ENCODE measurements around the gene RGS10. TPM values are rescaled to one million over a fixed set of nuclear protein-coding genes. Genes with fewer than 3 reads are reported as not detected.
A peak's percentile ranks its signal among the peaks of the same experiment; 100 is the strongest.
"Not testable (repeated sequence)": the region's sequence is repeated elsewhere in the genome, so short reads cannot be mapped to it uniquely, and the experiment has no call there.

Gene RGS10, protein sequence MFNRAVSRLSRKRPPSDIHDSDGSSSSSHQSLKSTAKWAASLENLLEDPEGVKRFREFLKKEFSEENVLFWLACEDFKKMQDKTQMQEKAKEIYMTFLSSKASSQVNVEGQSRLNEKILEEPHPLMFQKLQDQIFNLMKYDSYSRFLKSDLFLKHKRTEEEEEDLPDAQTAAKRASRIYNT
- 10 to 100 TPM; 11.3 to 16.9 (median 14.6) TPM for polyA plus RNA-seq (ENCODE audit: insufficient read depth in 1 of 5, insufficient read length in 5 of 5, low replicate concordance in 1 of 5)
- long read RNA-seq, donor 1, transcript RGS10-202 (5 exons, 804 nt) = major isoform, 16 of 20 reads
- long read RNA-seq, donor 1, partial matches to known transcripts = 0 of 20 reads
- long read RNA-seq, donor 1, other reads (novel, unspliced or antisense) = 0 of 20 reads
- long read RNA-seq, donor 2, partial matches to known transcripts = 0 of 3 reads
- long read RNA-seq, donor 2, other reads (novel, unspliced or antisense) = 0 of 3 reads
- long read RNA-seq, donor 3, transcript RGS10-202 (5 exons, 804 nt) = major isoform, 10 of 12 reads
- long read RNA-seq, donor 3, partial matches to known transcripts = 0 of 12 reads
- long read RNA-seq, donor 3, other reads (novel, unspliced or antisense) = 0 of 12 reads
- long read RNA-seq, donor 4, partial matches to known transcripts = 0 of 4 reads
- long read RNA-seq, donor 4, other reads (novel, unspliced or antisense) = 0 of 4 reads
- long read RNA-seq, donor 5, transcript RGS10-202 (5 exons, 804 nt) = major isoform, 11 of 12 reads
- long read RNA-seq, donor 5, partial matches to known transcripts = 0 of 12 reads
- long read RNA-seq, donor 5, other reads (novel, unspliced or antisense) = 0 of 12 reads
- long read RNA-seq, donor 6, transcript RGS10-202 (5 exons, 804 nt) = major isoform, 12 of 14 reads
- long read RNA-seq, donor 6, partial matches to known transcripts = 0 of 14 reads
- long read RNA-seq, donor 6, other reads (novel, unspliced or antisense) = 0 of 14 reads
- long read RNA-seq, donor 7, partial matches to known transcripts = 0 of 6 reads
- long read RNA-seq, donor 7, other reads (novel, unspliced or antisense) = 0 of 6 reads
- long read RNA-seq, donor 8, partial matches to known transcripts = 0 of 3 reads
- long read RNA-seq, donor 8, other reads (novel, unspliced or antisense) = 0 of 3 reads

DNA sequence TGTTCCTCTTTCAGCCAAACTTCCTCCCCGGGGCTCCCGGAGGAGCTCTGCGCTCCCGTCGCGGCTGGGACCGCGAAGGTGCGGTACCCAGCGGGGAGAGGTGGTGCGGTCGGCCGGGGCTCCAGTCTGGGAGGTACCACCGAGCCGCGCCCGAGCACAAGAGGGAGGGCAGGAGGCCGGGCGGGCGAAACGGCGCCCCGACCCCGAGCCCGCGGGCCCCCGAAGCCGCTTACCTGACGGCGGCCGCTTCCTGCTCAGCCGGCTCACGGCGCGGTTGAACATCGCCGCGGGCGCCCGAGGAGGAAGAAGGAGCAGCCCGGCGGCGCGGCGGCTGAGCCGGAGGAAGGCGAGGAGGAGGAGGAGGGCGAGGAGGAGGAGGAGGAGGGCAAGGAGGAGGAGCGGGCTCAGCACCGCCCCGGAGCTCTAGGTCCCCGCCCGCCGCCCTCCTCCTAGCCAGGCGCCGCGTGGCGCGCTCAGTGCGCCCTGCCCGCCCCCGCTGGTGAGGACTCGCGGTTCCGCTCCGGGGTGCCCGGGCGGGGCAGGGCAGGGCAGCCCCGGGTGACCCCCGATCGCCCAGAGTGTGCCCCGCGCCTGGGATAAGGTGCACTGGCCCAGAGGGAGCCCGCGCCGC, at the start of gene RGS10:
Gene RGS10 (minus strand): TSS at position 363 of the 631 bp plus-strand sequence. CDS start 81 bp downstream, at position 282.
- DNase-seq = peak; percentile 16 to 25

DNA sequence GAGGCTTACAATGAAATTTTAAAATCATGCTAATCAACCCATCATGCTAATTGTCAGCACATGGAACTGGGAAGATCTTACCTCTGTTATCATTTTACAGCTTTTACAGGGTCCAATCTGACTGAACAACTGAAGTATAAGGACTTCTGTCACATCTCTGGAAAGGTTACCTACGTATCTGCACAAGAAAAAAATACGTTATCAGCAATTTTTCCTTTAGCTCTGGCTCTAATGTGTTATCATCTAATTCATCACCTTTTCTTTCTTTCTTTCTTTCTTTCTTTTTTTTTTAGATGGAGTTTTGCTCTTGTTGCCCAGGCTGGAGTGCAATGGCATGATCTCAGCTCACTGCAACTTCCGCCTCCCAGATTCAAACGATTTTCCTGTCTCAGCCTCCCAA, 45.6 kb upstream of the RGS10 start:
- no peak for DNase-seq

DNA sequence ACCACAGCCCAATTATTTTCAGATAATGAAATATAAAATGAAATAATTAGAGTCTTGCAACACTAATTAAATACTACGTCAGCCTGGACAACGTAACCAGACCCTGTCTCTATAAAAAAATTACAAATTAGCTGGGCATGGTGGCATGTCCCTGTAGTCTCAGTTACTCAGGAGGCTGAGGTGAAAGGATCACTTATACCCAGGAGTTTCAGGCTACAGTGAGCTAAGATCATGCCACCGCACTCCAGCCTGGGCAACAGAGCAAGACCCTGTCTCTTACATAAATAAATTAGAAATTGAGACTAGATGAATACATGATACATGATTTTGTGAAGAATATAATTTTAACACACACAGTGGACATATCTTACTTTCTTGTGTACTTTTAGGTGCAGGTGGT, 35.8 kb upstream of the RGS10 start:
- no peak for DNase-seq

DNA sequence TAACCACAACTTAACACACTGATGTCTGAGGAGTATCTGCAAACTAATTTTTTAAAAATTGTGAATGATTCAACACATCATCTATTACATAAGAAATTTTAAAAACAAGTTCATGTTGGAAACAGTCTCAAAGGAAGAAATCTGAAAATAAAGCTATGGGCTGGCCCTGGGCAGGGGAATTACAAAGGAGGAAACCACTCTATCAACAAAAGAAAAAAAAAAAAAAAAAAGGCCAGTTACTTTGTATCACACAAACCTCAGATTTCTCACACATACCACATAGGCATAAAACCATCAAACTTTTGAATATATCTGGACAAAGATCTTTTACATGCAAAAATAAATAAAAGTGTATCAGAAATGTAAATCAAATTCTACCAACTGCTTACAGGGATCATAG, 33.5 kb upstream of the RGS10 start:
- no peak for DNase-seq

DNA sequence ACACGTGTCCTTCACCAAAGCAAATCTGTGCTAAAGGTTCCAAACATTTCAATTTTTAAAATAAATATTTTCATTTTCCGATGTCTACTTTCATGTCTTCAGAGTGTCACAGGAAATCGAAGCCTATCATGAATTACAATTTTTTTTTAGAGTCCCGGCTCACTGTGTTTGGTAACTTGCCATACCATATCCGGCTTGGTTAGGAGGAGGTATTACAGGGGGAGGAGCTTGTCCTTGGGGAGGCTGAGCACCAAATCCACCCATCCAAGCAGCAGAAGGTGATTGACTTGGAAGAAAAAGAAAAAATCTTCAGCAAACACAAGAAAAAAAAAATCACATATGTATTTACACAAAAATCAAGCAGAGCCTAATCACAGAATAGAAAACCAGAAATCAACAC, 33.0 kb upstream of the RGS10 start:
- no peak for DNase-seq

DNA sequence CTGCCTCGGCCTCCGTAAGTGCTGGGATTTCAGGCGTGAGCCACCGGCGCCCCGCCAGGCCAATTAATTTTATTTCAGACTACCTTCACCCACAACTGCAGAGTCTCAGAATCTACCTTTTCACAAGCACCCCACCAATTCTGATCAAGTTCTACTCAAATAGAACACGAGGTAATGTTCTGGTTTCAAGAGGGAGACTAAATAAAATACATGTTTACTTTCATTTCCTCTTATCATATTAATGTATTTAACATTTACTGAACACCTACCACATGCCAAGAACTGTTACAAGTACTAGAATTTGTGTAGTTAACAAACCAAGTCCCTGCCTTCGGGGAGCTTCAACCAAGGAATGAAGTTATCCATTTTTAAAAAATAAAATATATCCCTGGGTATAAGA, 25.5 kb upstream of the RGS10 start:
- no peak for DNase-seq

DNA sequence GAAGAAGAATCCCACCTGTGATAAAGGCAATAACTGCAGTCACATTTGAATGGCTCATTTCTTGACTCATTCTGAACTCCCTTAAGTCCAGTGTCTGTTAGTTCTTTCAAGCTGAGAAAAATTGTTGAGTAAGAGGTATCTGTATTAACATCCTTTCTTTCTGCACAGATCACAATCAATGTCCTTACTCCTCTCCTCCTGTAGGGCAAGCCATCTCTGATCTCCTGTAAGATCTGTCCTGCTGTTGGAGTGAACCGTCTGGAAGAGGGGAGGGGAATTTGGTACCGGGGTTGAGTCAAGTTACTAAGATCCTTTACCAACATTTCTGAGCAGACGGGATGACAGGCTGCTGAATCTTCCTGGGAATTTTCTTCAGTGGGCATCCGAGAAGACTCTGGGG, 19.6 kb upstream of the RGS10 start:
- DNase-seq = no peak

DNA sequence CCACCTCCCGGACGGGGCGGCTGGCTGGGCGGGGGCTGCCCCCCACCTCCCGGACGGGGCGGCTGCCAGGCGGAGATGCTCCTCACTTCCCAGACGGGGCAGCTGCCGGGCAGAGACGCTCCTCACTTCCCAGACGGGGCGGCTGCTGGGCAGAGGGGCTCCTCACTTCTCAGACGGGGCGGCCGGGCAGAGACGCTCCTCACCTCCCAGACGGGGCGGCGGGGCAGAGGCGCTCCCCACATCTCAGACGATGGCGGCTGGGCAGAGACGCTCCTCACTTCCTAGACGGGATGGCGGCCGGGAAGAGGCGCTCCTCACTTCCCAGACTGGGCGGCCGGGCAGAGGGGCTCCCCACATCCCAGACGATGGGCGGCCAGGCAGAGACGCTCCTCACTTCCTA, 17.0 kb upstream of the RGS10 start:
- DNase-seq = not testable (repeated sequence)

DNA sequence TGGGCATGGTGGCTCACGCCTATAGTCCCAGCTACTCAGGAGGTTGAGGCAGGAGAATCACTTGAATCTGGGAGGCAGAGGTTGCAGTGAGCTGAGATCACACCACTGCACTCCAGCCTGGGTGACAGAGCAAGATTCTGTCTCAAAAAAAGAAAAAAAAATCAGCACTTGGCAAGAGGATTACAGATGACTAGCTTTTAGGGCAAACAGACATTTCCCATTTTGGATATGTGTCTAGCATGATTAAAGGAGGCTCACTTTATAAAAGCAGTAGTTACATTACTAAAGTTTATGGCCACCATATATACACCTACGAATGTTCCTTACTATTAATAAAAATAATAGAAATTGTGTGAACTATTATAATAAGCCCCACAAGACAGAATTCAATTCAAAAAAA, 13.6 kb upstream of the RGS10 start:
- not testable (repeated sequence) for DNase-seq

DNA sequence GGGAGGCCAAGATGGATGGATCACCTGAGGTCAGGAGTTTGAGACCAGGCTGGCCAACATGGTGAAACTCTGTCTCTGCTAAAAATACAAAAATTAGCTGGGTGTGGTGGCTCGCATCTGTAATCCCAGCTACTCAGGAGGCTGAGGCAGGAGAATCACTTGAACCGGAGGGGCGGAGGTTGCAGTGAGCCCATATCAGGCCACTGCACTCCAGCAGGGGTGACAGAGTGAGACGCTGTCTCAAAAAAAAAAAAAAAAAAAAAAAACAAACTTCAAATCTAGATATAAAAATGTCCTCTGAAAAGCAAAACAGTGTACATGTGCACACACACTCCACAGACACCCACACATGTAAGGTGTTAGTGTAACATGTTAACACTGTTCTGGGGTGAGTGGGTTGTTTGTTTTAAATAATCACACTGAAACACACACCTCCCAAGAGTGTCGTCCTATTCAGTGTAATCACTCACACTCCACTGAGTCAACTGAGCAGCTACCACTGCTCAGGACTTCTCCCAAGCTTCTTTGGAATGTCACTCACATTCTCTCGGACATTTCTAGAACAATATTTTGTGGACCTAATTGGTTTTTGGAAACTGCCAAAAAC, 12.8 kb upstream of the RGS10 start:
- no peak for DNase-seq

DNA sequence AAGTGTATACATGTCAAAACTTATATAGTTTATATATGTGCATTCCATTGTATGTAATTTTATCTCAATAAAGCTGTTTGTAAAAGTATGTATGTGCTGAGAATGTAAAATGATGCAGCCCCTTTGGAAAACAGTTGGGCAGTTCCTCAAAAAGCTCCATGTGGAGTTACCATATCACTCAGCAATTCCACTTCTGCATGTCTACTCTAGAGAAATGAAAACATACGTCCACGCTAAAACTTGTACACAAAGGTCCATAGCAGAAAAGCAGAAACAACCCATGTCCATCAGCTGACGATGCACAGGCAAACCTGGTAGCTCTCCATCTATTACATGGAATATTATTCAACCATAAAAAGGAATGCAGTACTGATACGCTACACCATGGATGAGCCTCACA, 8.3 kb upstream of the RGS10 start:
- no peak for DNase-seq

DNA sequence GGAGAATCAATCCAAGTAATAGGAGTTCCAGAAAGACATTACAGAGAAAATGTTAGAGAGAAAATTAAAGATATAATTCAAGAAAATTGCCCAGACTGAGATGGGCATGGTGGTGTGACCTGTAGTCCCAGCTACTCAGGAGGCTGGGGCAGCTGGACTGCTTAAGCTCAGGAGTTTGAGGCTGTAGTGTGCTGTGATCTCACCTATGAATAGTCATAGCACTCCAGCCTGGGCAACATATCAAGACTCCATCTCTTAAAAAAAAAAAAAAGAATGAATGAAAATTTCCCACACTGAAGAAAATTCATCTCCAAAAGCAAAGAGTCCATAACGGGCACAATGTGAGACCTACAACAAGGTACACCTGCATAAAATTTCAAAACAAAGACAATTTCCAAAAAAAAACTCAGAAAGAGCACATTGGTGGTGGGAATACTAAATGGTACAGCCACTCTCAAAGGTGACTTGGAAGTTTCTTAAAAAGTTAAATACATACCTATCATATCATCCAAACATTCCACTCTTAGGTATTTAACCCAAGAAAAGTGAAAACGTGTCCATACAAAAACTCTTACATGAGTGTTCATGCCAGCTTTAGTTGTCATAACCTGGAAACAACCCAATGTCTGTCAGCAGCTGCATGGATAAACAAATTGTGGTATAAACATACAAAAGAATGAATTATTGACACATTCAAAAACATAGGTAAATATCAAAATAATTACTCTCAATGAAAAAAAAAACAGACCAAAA, 6.9 kb upstream of the RGS10 start:
- DNase-seq = no peak

DNA sequence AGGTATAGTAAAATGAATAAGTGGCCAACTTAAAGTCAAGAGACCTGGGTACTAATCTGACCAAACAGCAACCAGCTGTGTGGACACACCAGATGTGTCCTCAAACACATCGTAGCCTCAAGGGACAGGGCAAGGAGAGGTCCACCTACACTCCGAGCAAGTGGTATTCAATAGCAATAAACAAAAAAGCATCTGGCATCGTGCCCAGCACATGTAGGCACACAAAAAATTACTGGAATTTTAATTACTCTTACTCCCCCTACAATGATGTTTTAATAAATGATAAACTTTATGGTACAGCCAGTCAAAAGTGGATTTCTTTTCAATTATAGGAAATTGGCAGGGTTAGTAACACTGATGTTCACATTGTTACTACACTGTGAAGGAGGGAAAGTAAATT, 3.5 kb upstream of the RGS10 start:
- DNase-seq = no peak

DNA sequence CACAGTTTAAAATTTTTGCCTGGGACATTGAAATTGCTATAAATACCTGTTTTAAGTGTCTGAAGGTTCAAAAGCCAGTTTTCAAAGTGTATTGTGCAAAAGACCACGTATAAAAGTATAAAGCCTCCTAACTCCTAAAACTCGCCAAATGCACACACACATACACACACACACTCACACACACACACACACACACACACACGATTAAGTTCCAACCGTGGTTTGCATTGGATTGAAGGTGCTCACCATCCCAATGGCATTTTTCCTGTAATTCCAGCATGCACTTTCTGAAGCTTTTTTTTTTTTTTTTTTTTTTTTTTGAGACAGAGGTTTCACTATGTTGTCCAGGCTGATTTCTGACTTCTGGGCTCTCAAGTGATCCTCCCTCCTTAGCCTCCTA, 2.8 kb upstream of the RGS10 start:
- no peak for DNase-seq

DNA sequence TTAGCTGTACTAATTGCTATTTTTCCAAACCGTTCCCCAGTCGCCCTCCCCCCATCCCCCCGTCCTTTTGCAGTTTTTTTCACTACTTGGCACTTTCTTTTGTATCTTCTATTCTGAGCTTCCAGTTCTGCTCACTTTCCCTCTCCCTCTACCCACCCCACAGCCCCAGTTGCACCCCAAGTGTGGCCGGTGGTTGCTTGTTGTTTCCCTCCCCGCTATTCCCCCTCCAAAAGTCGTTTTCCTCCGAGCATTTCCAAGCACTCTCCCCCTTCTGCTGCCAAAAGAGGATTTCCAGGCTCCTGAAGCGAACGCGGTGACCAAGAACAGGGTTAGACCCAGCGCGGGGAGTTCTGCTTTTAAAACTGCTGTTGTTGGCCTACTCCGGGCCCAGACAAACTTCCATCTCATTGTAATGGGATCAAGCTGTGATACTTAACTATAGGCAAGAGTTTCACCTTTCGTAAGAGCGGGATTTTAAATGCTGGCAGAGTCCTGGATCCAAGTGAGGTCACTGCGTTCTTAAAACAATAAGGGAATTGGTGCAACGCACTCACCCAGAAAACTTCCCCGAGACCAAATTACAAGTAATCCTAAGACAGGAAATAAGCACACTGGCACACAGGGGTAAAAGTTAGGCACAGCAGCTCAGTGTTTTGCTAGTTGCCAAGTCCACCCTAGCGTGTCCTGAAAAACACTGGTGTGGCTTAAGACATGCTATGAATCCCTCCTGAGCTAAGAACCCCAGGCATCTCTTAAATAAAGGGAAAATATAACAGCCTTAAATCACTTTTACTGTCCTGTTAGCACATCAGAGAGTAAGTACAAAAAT, 1.5 kb upstream of the RGS10 start:
- DNase-seq = no peak

DNA sequence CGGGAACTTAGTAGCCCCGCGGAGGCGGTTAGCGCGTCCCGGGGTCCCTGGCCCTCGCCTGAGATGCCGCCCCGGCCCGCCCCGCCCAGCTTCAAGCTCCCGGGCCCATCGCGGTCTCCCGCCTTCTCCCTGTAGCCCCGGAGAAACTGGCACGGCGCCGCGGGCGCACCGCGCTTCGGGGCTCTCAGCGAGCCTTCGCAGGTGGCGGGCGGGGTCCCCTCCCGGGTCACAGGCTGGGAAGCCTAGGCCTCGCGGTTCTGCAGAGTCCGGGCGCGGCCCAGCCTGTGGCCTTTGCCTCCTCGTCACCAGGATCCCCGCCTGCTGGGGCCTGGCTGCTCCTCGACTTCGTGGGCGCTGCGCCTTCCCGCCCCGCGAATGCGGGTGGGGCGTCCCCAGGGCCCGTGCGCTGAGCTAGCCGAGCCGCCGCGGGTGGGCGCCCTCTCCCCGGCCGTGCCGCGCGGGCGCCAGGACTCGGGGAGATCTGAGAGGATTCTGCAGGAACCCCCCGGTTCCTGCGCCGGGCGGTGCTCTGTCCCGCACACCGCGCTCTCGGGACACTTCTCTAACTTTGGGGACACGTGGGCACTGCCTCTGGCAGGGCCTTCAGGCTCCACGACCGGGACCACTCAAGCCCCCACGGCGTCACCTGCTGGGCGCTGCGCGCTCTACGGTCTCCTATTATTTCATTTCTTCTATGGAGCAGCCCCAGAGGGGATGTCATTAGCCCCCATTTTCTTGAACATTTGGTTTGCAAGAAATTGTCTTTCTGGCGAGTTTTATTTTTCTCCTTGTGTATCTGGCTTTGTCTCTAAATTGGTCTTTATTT, 682 bp upstream of the RGS10 start:
- peak; percentile 26 to 29 for DNase-seq

DNA sequence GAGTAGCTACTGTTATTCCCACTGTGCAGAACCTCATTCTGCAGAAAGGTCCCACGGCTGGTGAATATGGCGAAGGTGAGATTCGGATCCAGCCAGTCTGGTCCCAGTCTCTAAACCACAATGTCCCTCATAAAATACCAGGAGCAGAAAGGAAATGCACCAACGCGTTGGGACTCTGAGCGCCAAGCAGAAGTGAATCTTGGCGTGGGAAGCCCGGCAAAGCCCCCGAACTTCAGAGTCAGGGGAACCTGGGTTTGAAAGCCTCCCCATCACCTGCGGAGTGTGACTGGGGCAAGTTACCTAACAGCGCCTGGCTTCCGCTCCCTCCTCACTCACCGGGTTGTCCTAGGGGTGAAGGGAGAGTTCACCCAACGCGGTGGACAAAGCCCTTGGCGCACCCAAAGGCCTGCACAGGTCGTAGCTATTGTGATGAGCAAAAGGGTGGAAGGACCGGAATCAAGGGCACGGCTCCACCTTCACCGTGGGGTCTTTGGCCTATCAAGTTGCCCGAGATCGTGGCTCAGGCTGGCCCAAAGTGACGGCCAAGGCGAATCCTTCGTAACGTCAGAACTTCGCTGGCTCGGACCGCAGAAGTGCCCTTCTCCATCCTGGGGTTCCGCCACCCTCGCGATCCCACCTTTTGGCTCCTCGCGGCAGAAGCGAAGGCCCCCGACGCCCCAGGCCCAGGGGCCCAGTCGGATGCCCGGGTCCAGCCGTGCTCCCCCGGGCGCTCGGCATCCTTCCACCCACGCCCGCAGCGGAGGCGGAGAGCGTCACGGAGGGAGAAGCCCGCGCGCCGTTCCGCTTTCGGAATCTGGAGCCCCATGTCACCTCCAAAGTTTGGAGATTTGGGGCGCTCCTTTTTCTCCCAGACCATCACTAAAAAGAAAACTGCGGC, 811 bp downstream of the RGS10 start:
- no peak for DNase-seq

DNA sequence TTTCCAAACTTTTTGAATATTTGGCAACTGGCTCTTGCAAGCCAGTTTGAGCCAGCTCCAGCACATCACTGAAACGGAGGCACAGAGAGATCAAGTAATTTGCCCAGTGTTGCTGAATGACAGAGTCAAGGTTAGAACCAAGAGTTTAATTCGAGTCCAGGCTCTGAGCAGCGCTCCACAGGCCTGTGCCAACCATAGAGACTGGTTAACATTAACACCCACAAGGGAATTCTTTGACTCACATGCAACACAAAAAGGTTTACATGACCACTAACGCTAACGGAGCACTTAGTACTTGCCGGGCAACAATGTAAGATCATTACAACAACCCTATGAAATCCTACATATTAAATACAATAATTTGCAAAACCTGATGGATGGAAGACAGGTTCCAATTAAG, 1.5 kb downstream of the RGS10 start:
- no peak for DNase-seq

Data from right lung (tissue), 10 donors.